ENCODE measurements around the gene SNRPA1. TPM values are rescaled to one million over a fixed set of nuclear protein-coding genes. Genes with fewer than 3 reads are reported as not detected.
A peak's percentile ranks its signal among the peaks of the same experiment; 100 is the strongest.
"Not testable (repeated sequence)": the region's sequence is repeated elsewhere in the genome, so short reads cannot be mapped to it uniquely, and the experiment has no call there.

The SNRPA1 gene
- 25.1 and 25.4 TPM in 2 replicates for total RNA-seq (2014; rRNA removed)
- 42.7 TPM for polyA plus RNA-seq (2012)

- DNase-seq (ENCODE audit: low read depth), result peak; percentile 92
Measured at GRCh38 chr15:101294731-101295606, at the start of gene SNRPA1. Gene SNRPA1 (minus strand): TSS chr15:101295248. CDS start chr15:101295178, 70 bp downstream.

DNA sequence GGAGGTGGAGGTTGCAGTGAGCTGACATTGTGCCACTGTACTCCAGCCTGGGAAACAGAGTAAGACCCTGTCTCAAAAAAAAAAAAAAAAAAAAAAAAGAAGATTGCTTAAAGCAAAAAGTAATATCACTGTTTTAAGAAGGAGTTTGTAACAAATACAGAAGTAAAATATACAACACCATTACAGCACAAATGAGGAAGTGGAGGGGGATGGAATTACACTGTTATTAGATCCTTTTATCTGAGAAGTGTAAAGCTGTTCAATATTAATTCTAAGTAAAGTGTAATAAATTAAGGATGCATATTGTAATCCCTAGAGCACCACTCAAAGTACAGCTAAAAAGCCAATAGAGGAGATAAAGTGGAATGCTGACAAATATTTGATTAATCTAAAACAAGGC is 47.0 kb upstream of the SNRPA1 start:
- no peak for DNase-seq (ENCODE audit: low read depth)

DNA sequence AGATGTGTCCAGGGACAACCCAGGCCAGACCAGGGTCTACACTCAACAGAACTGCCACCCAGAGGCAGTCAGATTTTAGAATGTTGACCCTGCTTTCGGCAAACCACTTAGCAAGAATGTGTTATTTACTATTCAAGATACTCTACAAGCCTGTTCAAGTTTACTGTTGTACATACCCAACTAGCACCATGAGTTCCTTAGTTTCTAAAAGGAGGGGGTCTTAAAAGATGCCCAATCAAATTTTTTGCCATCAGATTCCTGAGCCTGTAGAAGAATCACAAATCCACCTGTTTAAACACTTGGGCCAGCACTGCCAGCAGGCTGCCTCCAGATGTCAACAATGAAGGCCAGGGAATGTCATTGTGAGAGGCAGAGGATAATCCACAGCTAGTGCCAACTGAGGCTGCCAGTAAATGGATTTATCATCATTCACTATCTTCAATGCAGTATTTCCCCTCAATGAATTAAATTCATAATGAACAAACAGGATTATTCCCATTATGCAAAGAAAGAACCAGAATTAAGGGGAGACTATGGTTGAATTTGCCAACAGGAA is 43.5 kb upstream of the SNRPA1 start:
- no peak for DNase-seq (ENCODE audit: low read depth)

GRCh38 chr15:101337976-101338375 is 42.9 kb upstream of the SNRPA1 start:
- DNase-seq (ENCODE audit: low read depth), result no peak

DNA sequence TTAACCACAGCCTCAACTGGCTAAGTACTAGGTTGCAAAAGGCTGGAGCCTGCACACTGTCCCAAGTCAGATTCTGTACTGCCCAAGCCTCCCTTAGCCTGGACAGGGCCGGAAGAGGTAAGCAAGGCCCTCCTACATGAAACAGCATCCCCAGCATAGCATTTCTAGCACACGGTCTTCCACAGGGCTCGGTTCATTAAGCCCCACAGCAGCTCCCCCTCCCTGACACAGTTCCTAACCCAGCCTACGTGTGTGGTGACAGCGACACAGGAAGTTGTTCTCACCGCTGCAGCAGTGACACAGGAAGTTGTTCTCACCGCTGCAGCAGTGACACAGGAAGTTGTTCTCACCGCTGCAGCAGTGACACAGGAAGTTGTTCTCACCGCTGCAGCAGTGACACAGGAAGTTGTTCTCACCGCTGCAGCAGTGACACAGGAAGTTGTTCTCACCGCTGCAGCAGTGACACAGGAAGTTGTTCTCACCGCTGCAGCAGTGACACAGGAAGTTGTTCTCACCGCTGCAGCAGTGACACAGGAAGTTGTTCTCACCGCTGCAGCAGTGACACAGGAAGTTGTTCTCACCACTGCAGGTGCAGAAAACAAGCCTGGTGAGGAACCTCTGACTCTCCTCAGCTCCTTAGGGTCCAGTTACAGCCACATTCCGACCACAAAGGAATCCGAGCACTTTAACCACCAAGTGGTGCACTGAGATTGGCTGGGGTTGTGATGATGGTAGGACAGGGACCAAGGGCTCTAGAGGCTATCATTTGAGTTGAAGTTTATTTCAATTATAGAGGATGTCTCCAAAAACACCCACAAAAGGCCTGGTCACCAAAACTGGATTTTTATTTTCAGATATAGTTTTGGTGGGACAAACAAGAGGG is 39.1 kb upstream of the SNRPA1 start:
- DNase-seq (ENCODE audit: low read depth), result not testable (repeated sequence)

GRCh38 chr15:101332061-101332467 is 37.0 kb upstream of the SNRPA1 start:
- DNase-seq (ENCODE audit: low read depth), result no peak

DNA sequence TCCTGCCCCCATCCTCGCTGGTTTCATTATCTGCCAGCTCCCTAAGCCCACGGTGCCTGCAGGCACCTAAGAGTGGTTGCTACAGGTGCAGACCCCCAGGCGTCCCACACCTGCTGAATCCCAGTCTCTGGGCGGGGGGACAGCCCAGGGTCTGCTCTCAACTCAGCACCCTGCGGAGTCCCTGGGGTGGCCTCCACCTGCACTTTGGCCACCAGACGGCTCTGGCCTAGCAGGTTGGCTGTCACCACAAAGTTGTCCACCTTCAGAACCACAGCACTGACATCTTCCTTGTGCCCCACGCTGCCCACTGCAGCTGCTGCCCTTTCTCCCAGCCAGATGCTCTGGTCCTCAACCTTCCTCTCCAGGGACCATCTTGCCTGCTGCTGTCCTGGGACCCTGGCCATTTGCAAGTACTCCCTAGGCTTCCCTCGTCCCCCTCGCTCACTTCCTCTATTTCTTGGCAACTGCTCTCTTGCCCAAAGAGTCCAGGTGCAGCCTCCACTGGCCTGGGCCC is 34.9 kb upstream of the SNRPA1 start:
- no peak for DNase-seq (ENCODE audit: low read depth)

DNA sequence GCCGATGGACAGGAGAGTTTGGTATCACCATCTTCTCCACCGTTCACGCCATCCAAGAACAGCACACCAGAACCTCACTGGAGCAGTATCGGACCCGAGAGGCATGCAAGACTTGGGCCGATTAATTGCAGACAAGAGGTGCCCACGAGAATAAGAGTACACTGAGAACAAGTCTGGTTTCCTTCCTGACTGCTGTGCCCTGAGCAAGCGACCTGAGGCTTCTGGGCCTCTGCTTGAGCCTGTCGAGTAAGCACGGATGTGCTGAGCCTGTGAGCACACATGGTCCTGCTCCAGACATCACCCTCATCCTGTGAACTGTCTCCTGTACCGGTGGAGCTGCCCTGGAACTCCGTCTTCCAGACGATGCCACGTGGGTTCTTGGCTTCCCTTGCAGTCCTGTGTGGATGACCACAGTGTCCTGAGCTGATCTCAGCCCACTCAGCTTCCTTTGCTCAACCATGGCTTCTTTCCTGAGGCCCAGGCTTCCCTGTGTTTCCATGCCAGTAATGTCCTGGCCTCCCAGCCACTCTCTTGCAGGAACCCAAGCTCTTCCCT is 34.3 kb upstream of the SNRPA1 start:
- DNase-seq (ENCODE audit: low read depth), result no peak

GRCh38 chr15:101328001-101328400 is 33.0 kb upstream of the SNRPA1 start:
- no peak for DNase-seq (ENCODE audit: low read depth)

DNA sequence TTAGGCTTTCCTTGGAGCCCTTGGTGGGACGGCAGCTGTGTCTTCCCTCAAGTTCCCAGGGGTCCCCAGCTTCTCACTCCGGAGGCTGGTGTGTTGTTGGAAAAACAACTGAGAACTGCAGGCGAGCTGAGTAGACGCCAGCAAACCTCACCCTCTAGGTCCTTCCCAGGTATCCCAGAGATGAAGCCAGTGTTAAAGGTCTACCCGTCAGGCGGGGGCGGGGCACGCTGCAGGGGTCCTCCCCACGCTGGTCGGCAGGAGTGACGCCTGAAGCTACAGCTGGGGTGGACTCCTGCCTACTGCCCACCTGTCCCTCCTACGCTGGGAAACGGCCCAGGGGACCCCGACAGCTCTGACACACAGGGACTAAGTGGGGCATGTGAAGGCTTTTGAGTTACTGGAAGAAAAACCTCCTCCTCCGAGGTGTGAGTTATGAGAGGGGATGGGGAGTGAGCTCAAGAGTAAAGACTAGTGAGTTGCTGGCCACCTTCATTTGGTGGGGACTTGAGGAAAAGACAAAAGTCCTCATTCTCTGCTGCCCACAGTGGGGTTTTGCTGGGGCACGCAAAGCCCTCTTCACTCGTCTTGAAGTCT is 32.2 kb upstream of the SNRPA1 start:
- DNase-seq (ENCODE audit: low read depth), result no peak

- DNase-seq (ENCODE audit: low read depth), result peak; percentile 31
Measured at GRCh38 chr15:101326462-101327146, 31.6 kb upstream of the SNRPA1 start.

DNA sequence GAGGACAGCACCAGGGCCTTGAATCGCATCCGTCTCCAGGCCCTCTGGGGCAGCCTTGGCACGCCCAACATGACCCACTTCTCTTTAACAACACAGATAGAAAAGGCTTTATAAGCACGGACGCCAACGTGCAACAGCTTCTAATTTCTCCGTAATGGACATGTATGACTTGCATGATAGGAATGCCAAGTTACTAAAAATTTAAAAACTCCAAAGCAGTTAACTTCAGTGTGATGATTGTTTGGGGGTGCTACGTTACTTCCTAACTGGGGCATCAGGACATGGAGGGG is 30.9 kb upstream of the SNRPA1 start:
- no peak for DNase-seq (ENCODE audit: low read depth)

DNA sequence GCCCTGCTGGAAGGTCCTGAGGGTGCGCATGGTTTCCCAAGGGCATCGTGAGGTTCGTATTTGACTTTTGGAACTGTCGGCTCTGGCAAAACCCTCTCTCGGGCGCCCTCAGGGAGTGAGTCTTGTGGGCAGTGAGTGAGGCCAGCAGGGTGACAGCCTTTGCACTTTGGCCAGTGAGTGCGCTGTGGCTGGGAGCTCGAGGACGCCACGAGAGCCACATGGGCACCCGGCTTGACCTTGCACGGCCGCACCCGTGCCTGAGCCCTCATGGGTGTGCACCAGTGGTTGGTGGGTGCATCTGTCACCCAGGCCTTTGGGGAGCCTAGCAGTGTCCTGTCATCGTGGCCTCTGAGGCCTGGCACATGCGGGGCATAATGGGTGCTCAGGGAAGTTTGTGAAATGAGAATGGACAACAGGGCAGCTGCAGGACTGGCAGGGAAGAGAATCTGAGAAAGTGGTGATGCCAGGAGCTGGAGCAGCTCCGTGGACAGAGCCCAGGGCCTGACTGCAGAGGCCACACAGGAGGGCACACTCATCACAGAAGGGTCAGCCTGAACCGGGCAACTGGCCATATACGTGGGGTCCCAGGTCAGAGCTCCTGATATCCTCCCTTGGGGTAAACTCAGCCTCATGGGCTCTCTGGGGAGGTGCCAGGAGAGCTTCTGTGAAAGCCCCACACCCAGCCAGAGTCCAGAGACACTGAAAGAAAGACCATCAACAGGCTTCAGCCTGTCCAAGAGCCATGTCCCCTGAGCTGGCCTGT is 30.4 kb upstream of the SNRPA1 start:
- DNase-seq (ENCODE audit: low read depth), result no peak

DNA sequence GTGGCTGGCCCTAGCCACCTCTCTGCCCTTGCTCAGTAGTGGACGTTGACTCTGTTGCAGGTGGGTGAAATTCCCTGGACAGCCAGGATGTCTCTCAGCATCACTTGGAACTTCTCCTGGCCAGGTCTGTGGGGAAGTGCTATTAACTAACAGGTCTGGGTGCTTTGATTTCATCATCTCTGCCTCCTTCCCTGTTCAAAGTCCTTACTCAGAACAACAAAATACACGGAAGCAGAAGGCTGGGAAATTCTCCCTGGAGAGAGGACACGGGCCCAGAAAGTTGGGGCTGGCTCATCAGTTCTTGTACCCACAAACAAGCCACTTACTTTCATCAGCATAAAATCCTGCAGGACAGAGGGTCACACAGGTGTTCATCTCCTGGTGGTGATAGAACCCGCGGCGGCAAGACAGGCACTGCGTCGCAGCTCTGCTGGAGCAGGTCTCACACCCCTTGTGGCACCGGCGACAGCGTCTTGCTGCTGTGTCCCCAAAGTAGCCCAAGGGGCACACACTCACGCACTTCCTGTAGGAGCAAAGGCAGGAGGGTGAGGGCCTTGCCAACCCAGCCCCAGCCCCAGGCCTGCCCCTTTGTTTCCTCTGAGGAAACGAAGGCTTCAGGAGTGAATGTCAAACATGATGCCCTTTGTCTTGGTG is 29.6 kb upstream of the SNRPA1 start:
- no peak for DNase-seq (ENCODE audit: low read depth)

DNA sequence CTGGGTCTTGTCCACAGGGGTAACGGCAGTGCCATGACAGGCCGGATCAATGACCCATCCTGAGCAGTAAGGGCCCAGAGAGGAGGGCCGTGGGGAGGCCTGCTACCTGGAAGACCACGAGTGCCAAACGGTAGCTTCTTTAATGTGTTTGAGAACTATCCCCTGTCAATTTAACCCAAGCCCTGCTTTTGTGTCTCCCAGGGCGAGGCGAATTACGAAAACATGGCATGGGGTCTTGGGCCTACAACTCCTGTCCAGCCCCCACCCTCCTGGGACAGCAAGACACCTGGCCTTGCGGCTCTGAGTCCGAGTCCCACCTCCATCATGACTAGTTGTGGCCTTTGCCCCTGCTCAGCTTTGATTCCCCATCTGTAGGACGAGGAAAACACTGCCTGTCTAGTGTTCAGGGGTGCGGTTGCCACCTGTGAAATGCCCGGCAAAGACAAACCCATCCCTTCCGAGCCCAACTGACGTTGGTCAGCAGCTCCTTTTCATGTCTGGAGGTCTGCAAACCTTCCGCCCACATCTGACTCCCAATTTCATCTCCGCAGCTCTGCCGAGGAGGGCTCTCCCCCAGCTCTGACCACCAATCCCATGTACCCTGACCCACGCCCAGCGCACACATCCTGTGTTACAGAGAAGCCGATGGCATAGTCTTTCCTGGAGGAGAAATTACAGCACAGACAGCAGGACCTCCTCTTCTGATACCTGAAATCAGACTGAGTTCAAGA is 28.9 kb upstream of the SNRPA1 start:
- no peak for DNase-seq (ENCODE audit: low read depth)

DNA sequence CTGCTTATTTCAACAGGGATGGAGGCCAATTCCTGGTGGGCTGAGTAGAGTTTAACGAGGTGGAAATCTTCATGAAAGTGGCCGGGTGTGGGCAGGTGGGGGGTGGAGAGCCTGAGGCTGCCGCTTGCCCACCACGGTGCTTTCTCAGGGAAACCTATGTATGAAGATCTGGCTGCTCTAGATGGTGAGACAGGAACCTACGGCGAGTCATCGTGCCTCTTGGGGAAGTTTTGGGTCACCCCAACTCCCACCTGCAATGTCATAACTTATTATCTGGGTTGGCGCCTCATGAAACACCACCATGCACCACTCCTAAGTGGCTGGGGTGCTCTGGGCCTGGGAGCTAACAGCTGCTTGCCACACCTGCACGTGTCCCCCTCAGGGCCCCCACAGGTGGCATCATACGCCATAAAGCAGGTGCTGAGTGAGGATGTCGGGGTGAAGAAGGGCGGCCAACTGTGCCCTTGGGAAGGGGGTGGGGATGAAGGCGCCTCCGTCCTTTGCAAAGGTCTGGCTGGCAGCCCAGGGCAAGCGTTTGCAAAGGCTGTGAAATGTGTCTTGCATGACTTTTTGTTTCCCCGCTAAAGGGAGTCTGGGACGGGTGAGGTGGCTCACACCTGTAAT is 27.9 kb upstream of the SNRPA1 start:
- DNase-seq (ENCODE audit: low read depth), result no peak

DNA sequence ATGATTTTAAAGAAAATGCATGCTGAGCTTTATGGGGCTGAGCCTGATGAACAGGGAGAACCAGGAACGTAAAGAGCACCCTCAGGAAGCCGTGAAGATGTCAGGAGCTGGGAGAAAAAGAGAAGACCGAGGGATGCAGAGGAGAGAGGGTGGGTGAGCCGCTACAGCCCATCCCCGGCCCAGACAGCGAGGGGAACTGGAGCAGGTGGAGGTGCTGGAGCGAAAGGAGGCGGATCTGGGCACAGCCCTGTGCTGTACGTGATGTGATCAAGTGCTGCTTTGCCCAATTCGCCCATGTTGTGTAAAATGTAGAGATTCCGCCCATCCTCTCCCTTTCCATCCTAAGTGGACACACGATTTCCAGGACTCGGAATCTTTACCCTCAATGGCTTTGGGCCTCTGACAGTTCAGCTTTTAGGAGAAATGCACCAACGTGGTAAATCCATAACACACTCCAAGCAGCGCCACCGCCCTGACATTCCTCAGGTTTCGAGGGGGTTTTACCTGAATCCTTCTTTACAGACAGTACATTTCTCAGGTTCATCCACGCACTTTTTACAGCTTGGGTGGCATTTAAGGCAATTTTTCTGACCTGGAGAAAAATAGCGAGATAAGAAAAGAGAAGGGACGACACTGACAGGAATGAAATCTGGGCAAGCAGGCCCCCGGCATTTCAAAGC is 27.1 kb upstream of the SNRPA1 start:
- no peak for DNase-seq (ENCODE audit: low read depth)

Measured in LHCN-M2 (cell line).